ENCODE data around the gene RBFOX2.
"Not testable (repeated sequence)": the region's sequence is repeated elsewhere in the genome, so short reads cannot be mapped to it uniquely, and the experiment has no call there.

Gene RBFOX2

GRCh38 chr22:35703861-35704584, 324.6 kb downstream of the RBFOX2 start:
- no peak for DNase-seq (ENCODE audit: low read depth in 3 of 3)

DNA sequence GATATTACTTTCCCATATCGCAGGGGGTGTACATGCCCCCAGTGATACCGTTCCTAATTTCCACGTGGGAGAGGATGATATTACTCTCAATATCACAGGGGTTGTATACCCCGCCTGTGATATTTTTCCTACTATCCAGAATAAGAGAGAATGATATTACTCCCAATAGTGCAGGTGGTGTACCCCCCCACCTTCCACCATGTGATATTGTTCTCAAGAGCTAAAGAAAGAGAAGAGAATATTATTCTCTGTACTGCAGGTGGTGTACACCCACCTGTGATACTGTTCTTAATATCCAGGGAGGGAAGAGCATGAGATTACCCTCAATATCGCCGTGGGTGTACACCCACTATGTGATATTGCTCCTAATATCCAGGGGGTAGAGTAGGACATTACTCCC, 328.8 kb downstream of the RBFOX2 start:
- DNase-seq (ENCODE audit: low read depth in 3 of 3): not testable (repeated sequence)

DNA sequence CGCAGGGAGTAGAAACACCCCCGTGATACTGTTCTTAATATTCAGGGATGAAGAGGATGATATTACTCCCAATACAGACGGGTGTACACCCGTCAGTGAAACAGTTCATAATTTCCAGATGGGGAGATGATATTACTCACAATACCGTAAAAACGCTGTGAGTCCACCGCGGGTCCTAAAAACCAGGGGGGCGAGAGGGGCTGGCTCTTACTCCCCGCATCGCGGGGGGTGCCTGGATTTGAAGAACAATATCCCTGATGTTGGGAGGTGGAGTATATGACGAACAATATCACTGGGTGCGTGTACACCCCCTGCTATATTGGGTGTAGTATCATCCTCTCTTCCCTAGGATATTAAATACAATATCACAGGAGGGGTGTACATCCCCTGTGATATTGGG, 331.5 kb downstream of the RBFOX2 start:
- peak in 1 of 3 donors; percentile 30 for DNase-seq (ENCODE audit: low read depth in 3 of 3)

- DNase-seq (ENCODE audit: low read depth in 3 of 3): no peak
Measured at GRCh38 chr22:35695202-35695601, 333.4 kb downstream of the RBFOX2 start.

- DNase-seq (ENCODE audit: low read depth in 3 of 3): no peak
Measured at GRCh38 chr22:35690001-35690400, 338.6 kb downstream of the RBFOX2 start.

DNA sequence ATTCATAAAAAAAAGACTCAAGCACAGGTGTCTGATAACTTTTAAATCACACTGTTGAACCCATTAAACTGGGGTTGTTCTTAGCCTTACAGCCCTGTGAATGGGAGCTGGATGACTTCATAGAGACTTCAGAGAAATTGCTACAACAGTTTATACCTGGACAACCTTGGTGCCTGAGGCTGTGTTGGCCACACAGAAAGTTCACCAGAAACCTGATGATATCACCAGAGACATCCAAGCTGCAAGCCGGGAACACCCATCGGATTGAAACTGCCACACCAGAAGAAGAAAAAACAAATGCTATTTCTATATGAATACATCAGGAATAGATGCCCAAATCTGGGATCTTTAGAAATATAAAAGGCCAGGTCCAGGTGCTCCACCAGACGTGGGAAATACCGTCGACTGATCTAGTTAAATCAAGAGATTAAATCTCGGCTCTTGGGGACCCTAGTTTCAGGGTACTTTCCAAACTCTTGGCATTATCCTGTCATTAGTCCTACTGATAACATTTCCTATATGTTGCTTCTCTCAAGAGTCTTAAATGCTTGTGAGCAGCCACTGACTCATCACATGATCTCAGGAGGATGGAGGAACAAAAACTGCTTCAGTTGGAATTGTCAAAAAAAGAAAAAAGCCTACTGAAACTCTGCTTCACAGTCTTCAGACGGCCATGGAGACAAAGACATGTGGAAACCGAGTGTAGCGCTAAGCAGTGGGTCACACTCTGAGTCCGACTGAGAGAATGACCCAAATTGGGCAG, 339.5 kb downstream of the RBFOX2 start:
- DNase-seq (ENCODE audit: low read depth in 3 of 3): no peak
